GM12878 (cell line): Measurements from ENCODE around the gene TBC1D23. TPM values are rescaled to one million over a fixed set of nuclear protein-coding genes. Genes with fewer than 3 reads are reported as not detected.
"Not testable (repeated sequence)": the region's sequence is repeated elsewhere in the genome, so short reads cannot be mapped to it uniquely, and the experiment has no call there.

Source experiments
- ATAC-seq: fragments of 200-7000 bp; cut with Tn5 transposase; 3 replicates; pipeline ENCODE4 v1.9.1; 2020; ENCODE audit warnings: mild to moderate bottlenecking, moderate library complexity
- BruUV-seq: library from RNA; stranded (reverse); fragments of 400-500 nt; replicated peaks from 2 replicates; lab custom pipeline; 2021; lab: Mats Ljungman, UMichigan
- CTCF ChIA-PET: fragments of 300-600 bp; sonication (Branson Sonifier 250); formaldehyde crosslinking; extraction: SDS; loops from one replicate; lab custom pipeline; 2021; ENCODE audit warnings: inconsistent platforms; lab: Yijun Ruan, JAX
- POLR2A ChIA-PET: fragments of 350-600 bp; formaldehyde crosslinking; extraction: SDS; loops from one replicate; lab custom pipeline; 2021; ENCODE audit warnings: inconsistent platforms; lab: Charles Lee
- RAD21 ChIA-PET: fragments of 300-600 bp; sonication (Branson Sonifier 250); formaldehyde crosslinking; loops from one replicate; lab custom pipeline; 2023; ENCODE audit warnings: antibody characterized with exemption; ENCODE audit not compliant: unreplicated experiment; lab: Charles Lee
- SMC1A ChIA-PET: fragments of 300-600 bp; sonication (Branson Sonifier 250); formaldehyde crosslinking; loops from one replicate; lab custom pipeline; 2023; ENCODE audit not compliant: unreplicated experiment, uncharacterized antibody; lab: Charles Lee
- DNase-seq: peaks from one replicate; pipeline ENCODE4 v3.0.0-alpha.2; 2011; ENCODE audit warnings: low read depth, low spot score
- FAIRE-seq: peaks from 3 replicates; lab custom pipeline; 2011; peaks lifted over from hg19 to GRCh38; lab: Jason Lieb, UNC
- H2AFZ ChIP-seq: 2 replicates; pipeline ENCODE4 v1.6.0; 2011; ENCODE audit warnings: low read depth, low read length, control low read depth; ENCODE audit not compliant: control insufficient read depth
- H3K27ac ChIP-seq: 2 replicates; pipeline ENCODE4 v1.5.1; 2011; ENCODE audit warnings: control low read depth; ENCODE audit not compliant: control insufficient read depth, insufficient read depth
- H3K27me3 ChIP-seq, 2 experiments: replicated peaks in 1 of 2; 2 replicates each; pipeline versions ENCODE4 v1.6.0 to v1.6.1; 2011; ENCODE audit warnings: low read length in 1 of 2; ENCODE audit not compliant: control insufficient read depth in 2 of 2, insufficient read depth in 2 of 2
- H3K36me3 ChIP-seq, 2 experiments: 2 replicates each; pipeline ENCODE4 v1.5.1; 2011; ENCODE audit warnings: low read length in 1 of 2; ENCODE audit not compliant: control insufficient read depth in 2 of 2, insufficient read depth in 2 of 2
- H3K4me1 ChIP-seq: 2 replicates; pipeline ENCODE4 v1.6.1; 2011; ENCODE audit warnings: mild to moderate bottlenecking, low read length, moderate library complexity, mixed read lengths; ENCODE audit not compliant: control insufficient read depth, insufficient read depth
- H3K4me2 ChIP-seq: 2 replicates; pipeline ENCODE4 v1.6.0; 2011; ENCODE audit warnings: control low read depth; ENCODE audit not compliant: control insufficient read depth, insufficient read depth
- H3K4me3 ChIP-seq: fragments of 200-600 bp; sonication (generic); 2 replicates; pipeline ENCODE4 v1.5.1; 2016
- H3K79me2 ChIP-seq: 2 replicates; pipeline ENCODE4 v1.6.0; 2011; ENCODE audit warnings: low read length; ENCODE audit not compliant: control insufficient read depth, insufficient read depth
- H3K9ac ChIP-seq: 2 replicates; pipeline ENCODE4 v1.8.0; 2011; ENCODE audit warnings: low read length, control low read depth, mixed read lengths; ENCODE audit not compliant: control insufficient read depth, insufficient read depth
- H3K9me3 ChIP-seq: replicated peaks from 3 replicates; pipeline ENCODE4 v1.5.1; 2011; ENCODE audit warnings: mild to moderate bottlenecking, low read length; ENCODE audit not compliant: control insufficient read depth, insufficient read depth
- H4K20me1 ChIP-seq: 2 replicates; pipeline ENCODE4 v1.6.0; 2011; ENCODE audit not compliant: control insufficient read depth, insufficient read depth
- CBX5 ChIP-seq: sonication (generic); IDR thresholded peaks from 2 replicates; pipeline ENCODE4 v1.6.1; 2016; ENCODE audit warnings: low read depth, moderate library complexity, mild to moderate bottlenecking, inconsistent platforms
- TARDBP ChIP-seq: IDR thresholded peaks from 2 replicates; pipeline ENCODE4 v1.6.1; 2016; ENCODE audit warnings: borderline replicate concordance
- WGBS: methylation state at CpG from one replicate; pipeline ENCODE4 v1.1.6; 2016; ENCODE audit warnings: low lambda C conversion rate; ENCODE audit not compliant: insufficient replicate concordance, insufficient coverage; ENCODE audit errors: missing lambda C conversion rate; 5-methylcytosine and 5-hydroxymethylcytosine counted together
- in situ Hi-C: fragments of 300-500 bp; cut with MboI; formaldehyde crosslinking; loops from 9 replicates; pipeline ENCODE4 v1.14.3; 2018; ENCODE audit warnings: mixed read lengths
- intact Hi-C: fragments of 100-400 bp; cut with micrococcal nuclease; formaldehyde crosslinking; loops from one replicate; pipeline ENCODE4 v1.14.2; 2022; ENCODE audit not compliant: unreplicated experiment
- polyA plus RNA-seq, 11 experiments: library from polyadenylated mRNA; depleted of rRNA in 4 of 11; unstranded in 6 of 11; stranded (reverse) in 5 of 11; fragments of >200 nt; fragmentation: Nextera tagmentation in 4 of 11; fragmentation: Illumina TruSeq in 1 of 11; extraction: Ambion mirVana in 4 of 11; extraction: Trizol in 1 of 11; gene quantifications; 1 replicate in 1 of 11; 2 replicates in 10 of 11; pipeline versions ENCODE4 v1.2.1 to v1.2.3, GENCODE V29; 2011 to 2016; ENCODE audit warnings: inconsistent platforms in 2 of 11, missing spikeins in 2 of 11, low read depth in 1 of 11
- total RNA-seq, 4 experiments: library from RNA; depleted of rRNA in 3 of 4; stranded (reverse); fragments of >200 nt in 3 of 4; fragmentation: Illumina TruSeq in 1 of 4; extraction: Trizol in 1 of 4; gene quantifications; 2 replicates each; pipeline versions ENCODE4 v1.2.1 to v1.2.3, GENCODE V29; 2013 to 2021

TBC1D23 gene
- total and polyA plus RNA-seq, 10 of the 15 experiments (the other 5 are each of a cell fraction or from before 2014, with no cell fraction given) = 8.2 to 23.2 (median 16.6) TPM

DNA sequence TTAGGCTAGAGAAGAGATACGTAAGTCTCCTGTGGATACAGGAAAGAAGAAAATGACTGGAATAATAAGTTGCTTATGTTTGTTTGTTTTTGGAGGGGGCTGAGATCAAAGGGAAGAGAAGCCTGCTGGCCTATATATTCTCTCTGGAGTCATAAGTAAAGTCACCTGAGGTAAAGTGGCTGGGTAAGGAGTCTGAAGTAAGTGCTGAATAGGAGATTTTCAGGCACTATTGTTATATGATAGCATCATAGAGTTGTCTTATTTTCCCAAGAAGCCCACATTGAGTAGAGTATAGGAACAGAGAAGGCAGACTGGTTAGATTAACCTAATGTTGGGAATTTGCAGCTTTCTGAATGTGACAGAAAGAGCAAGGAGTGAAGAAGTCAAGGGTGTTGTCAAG lies 10.7 kb downstream of the TBC1D23 start:
- no TSS peak for BruUV-seq
- no peaks in the 10 kb centered on the region for H4K20me1 ChIP-seq
- RAD21 ChIA-PET = no interaction called here
- TF ChIP-seq TARDBP = no peak
- no peak for TF ChIP-seq CBX5
- TF ChIP-seq, all 136 proteins: peak for 0
- H3K79me2 ChIP-seq = peaks cover 8% of the 10 kb centered on the region
- no peak for FAIRE-seq
- no peaks in the 10 kb centered on the region for H3K27me3 ChIP-seq
- no peaks in the 10 kb centered on the region for H3K4me1 ChIP-seq
- H3K9ac ChIP-seq = no peak overlapping the region
- H3K36me3 ChIP-seq = no peaks in the 10 kb centered on the region; a peak in 1 of 4 replicates
- no peak overlapping the region for H3K4me2 ChIP-seq
- H2AFZ ChIP-seq = no peak overlapping the region
- no peak for ATAC-seq
- intact Hi-C loops (no loop called here), in situ Hi-C loops (no loop called here)
- ChIA-PET POLR2A (no interaction called here), SMC1A (no interaction called here), CTCF (interaction anchor here (1.6 kb wide), 1 partner anchor 18 kb away, joined by 4 read pairs; no protein-coding TSS in a partner anchor)
- H3K9me3 ChIP-seq = no peaks in the 10 kb centered on the region
- DNase-seq = no peak
- 100% methylated on average over 1 of the region's 1 CpG for WGBS
- no peak overlapping the region for H3K4me3 ChIP-seq
- no peak overlapping the region for H3K27ac ChIP-seq

- H3K27ac ChIP-seq, CTCF ChIA-PET, in situ Hi-C loops, H3K9me3 ChIP-seq, POLR2A ChIA-PET, BruUV-seq, H3K4me3 ChIP-seq, intact Hi-C loops, H3K4me1 ChIP-seq, H3K27me3 ChIP-seq, DNase-seq, ATAC-seq, H3K4me2 ChIP-seq, H2AFZ ChIP-seq, SMC1A ChIA-PET, RAD21 ChIA-PET, H3K36me3 ChIP-seq, H3K9ac ChIP-seq, FAIRE-seq, H3K79me2 ChIP-seq, H4K20me1 ChIP-seq: not testable (repeated sequence)
- WGBS = 93% methylated on average over 12 of the region's 13 CpGs
Observed at GRCh38 chr3:100272797-100273611, 12.2 kb downstream of the TBC1D23 start.
